GM18907 (cell line): ENCODE results near the gene EVX2.

ENCODE experiments used
- ATAC-seq: cut with Tn5 transposase; IDR thresholded peaks from one replicate; pipeline ENCODE4 v1.9.1; 2021; ENCODE audit warnings: mild to moderate bottlenecking, moderate library complexity; ENCODE audit not compliant: unreplicated experiment

Gene EVX2

DNA sequence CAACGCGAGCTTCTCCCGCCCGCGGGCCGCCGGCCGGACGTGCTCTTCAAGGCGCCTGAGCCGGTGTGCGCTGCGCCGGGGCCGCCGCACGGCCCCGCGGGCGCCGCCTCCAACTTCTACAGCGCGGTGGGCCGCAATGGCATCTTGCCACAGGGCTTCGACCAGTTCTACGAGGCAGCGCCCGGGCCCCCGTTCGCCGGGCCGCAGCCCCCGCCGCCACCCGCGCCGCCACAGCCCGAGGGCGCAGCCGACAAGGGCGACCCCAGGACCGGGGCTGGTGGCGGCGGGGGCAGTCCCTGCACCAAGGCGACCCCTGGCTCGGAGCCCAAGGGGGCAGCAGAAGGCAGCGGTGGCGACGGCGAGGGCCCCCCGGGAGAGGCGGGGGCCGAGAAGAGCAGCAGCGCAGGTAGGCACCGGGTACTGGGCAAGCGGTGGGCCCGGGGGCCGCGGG is 24.0 kb upstream of the EVX2 start:
- ATAC-seq = no peak

DNA sequence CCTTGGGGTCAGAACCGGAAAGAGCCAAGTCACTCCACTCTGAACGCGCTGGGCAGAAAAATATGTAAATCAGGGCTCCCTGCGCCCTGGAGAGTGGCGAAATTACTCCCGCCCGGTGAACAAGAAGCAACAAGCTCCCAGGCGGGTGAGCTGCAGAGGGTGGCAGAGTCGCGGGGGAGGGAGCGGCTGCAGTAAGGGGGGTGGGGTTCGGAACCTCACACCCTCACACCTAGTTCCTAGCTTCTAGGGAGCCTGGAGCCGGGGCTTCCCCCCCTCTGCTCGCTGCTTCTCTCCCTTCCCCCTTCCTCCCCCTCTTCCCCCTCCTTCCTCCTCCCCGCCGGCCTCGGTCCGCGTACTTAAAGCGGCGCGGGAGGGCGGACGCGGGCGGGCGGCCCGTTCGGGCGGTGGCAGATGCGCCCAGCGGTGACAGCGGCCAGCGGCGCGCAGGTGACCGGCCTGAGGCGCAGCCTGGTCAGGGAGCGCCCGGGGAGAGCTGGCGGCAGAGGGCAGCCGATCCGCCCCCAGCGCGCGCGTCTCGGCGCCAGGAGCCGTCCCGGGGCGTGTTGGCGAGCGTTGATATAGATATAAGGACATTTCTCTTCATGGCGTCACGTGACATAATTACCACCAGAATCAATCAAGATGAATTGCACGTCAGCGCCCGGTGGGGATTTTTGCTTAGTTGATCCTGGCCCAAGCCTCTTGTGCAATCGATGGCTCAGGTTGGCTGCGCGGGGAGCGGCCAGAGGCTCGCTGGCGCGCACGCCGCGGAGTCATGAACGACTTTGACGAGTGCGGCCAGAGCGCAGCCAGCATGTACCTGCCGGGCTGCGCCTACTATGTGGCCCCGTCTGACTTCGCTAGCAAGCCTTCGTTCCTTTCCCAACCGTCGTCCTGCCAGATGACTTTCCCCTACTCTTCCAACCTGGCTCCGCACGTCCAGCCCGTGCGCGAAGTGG is 23.1 kb upstream of the EVX2 start, which contains the start of gene HOXD11:
Gene HOXD11, plus strand, starts transcription at position 700 of the 959 bp plus-strand sequence. Its CDS starts 76 bp downstream, at position 776.
- no peak for ATAC-seq

DNA sequence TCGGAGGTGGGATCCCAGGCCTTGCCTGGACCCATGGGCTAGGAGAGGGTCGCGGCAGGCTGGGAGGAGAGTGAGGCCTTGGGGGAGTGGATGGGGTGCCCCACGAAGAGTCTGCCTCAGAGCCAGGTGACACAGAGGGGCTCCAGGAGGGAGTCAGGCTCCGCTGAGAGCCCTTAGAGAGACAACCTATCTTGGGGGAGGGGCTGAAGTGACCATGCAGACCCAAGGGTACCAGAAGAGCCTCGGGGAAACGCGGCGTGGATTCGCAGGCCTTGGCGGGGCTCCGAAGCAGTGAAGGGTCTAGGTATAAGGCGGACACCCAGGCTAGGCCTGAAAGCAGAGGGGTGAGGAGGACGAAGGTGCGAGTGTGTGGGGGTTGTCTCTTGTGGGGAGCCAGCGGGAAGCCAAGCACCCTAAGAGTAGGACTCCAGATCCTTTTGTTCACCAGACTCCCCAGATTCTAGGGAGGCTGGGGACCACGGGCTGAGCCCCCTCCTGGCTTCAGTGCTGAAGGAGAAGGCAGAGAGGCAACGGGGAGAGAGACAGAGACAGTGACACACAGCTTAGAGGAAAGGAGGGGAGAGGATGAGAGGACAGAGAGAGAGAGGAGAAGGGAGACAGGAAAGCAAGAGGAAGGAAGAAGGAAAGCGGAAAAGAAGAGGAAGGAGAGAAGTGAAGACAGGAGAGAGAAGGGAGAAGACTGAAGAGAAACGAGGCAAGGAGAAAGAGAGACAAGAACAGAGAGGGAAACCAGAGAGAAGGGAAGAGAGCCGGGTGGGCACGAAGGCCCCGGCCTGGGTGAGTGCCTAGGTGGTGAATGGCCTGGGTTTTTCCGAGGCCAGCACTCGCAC is 22.2 kb upstream of the EVX2 start:
- no peak for ATAC-seq

DNA sequence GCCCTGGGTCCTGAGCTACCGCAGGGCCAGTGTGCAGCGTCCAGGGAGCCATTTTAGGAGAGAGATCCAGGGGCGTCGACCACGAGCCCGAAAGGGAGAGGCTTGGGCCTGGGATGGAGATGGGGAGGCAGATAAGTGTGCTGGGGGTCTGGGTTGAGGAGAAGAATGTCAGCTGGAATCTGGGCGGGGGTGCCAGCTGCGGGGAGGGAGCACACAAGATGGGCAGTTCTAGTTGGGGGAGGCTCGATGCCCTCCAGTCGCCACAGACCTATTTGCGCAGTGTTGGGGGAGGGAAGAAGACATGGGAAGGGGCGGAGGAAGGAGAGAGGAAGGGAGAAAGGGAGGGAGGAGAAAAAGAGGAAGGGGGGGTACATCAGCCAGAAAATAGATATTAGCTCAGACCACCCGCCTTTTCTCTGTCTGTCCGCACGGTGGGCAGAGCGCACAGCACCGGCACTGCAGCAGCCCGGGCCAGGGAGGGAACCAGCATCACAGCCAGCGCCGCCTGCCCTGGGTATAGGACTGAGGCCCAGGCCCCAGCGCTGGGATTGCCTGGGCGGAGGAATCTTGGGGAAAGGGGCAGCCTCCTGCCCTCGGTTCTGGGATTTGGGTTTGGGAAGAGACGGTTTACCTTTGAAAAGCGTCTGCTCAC is 21.4 kb upstream of the EVX2 start:
- ATAC-seq = no peak

DNA sequence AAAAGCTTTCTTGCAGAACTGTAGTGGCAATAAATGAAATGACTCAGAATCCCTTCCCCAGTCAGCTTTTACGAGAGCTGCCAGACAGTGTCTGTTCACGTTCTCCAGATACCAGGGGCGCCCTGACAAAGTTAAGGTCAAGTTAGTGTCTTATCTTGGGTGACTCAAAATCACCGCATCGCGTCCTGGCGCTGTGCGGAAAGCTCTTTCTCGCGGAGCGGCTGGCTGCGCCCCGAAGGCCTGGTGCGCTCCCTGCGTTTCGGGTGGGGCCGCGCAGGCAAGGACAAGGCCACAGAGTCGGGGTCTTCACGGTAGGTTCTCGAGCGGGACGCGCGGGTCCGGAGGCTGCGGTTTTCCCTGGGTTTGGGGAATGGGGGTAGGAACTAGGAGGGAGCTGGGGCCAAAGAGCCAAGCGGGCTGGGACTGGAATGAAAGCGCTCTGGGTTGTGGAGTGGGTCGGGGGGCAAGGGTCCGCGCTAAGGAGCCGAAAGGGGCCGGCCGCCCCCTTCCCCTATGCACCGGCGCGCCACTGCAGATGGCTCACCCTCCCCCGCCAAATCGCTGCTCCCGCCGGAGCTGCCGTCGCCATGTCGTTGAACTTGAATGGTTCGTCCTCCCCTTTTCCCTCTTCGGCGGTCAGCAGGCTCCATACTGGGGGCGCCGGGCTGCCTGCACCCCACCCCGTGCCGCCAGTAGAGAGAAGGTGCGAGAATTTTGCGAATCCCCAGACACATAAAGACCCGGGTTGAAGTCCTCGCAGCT is 20.7 kb upstream of the EVX2 start:
- no peak for ATAC-seq

DNA sequence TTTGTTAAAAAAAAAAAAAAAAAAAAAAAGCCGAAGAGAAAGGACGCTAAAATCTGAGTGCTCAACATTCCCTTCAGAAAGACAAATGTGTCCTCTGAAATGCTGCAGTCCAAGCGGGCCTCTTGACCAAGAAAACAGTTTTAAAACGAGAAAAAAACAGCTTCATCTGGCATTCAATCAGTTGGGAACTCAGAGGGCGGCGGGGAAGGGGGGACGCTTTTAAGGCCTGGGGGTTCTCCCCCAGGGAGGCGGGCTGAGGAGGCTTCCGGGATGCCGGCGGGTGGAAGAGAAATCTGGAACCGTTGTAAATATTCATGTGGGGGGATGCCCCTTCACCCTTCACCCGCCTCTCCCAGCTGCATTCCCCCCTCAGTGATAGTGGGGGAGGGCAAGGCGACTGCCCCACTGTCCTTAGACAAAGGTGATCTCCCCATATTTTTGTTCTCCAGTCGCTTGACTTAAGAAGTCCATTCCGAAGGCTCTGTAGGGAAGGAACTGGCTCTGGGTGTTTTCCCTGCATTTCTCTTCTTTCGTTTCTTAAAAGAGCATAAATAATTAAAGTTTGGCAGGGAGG is 20.1 kb upstream of the EVX2 start:
- no peak for ATAC-seq

DNA sequence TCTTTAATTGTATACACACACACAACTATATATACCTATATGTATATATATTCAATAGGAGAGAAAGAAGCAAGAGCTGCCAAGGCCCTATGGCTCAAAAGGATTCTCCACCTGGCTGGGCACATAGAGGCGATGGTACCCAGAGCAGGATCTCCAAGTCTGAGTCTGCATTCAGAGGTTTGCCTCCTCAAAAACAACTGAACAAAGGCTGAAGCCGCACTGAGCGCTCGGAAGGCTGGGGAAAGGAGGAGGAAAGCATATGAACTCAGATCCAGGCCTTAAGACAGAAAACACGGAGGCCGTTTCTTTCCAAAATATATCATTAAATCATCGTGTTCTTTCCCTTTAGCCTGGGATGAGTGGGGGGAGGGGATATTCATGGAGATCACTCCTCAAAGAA is 19.4 kb upstream of the EVX2 start:
- ATAC-seq = no peak

DNA sequence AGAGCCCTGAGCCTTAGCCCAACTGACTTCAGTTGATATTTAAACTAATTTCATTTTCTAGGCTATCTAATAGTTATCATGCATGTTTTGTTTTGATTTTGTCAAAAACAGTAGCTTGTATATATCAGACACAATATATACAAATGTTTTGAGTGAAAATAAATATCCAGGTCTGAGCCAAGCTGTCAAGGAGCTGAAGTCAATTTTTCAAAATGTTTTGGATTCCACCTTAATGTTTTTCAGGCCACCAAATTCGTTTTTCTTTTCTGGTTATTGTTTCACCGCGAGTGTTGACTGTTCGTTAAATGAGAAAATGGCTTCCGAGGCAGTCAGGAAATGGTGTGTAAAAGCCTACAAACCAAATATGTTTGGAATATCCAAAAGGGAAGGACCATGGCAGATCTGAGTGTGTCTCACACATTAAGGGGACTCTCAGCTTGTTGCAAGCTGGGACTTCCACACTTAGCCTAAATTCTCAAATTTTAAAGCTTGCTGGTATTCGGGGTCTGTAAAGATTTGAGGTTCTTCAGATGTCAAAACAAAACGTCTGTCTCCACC is 18.6 kb upstream of the EVX2 start:
- no peak for ATAC-seq

DNA sequence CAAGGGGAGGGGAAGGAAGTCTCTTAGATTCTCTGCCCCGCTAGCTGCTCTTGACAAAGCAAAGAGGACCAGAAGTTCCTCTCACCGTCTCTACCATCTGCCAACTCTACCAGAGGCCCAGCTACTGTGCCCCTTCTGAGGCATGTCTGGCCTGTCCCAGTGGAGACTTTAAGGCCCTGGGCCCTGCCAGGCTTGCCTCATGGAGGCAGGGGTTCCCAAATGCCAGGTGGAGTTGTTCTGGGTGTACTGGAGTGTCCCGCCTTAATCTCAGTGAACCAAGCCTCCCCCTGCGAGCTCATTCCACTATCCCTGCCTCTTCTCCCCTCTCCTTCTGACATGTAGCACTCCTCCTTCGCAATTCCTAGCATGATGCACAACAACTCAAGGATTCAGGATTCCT is 18.1 kb upstream of the EVX2 start:
- no peak for ATAC-seq

DNA sequence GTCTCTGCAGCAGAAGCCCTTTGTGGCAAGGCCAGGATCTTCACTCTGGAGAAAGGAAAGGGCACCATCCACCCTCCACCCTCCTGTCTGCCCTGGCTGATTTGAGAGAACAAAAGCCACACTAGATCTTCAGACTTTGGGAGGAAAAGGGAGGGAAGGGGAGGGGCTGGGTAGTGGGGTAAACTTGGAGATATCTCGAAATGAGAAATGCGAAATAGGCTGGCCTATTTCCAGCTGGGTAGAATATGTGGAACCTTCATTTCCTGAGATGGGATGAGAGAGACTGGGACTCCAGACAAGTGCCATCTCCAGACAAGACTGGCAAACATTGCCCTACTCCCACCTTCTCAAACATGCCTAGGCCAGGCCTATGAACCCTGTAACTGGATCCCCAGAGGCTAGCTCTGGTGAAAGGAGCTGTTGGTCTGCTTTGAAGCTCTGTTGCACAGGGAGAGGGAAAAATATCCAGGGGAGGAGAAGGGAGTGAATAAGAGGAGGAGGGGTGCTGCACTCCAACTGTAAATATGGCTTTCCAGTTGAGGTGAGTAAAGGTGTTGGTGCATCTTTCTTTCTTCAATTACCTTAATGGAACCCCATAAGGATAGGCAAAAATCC is 17.6 kb upstream of the EVX2 start:
- no peak for ATAC-seq

DNA sequence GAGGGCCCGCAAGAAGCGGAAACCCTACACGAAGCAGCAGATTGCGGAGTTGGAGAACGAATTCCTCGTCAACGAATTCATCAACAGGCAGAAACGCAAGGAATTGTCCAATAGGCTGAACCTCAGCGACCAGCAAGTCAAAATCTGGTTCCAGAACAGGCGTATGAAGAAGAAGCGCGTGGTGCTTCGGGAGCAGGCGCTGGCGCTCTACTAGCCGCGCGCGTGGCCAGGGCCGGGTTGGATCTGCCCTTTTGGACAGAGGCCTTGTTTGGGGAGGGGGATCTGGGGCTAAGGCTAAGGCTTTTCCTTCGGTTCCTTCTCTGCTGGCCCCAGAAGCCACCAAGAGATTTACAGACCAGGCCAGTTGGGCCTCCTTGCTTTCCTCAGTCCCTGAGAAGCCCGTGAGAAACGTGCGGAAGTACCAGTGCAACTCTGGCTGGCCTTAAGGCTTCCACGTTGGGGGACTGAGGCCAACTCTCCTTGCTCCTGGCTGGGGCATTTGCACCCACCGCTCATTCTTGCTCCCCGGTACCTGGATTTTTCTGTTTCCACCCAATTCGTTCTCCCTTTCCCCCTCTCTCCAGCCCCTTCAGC is 16.9 kb upstream of the EVX2 start:
- ATAC-seq = no peak

DNA sequence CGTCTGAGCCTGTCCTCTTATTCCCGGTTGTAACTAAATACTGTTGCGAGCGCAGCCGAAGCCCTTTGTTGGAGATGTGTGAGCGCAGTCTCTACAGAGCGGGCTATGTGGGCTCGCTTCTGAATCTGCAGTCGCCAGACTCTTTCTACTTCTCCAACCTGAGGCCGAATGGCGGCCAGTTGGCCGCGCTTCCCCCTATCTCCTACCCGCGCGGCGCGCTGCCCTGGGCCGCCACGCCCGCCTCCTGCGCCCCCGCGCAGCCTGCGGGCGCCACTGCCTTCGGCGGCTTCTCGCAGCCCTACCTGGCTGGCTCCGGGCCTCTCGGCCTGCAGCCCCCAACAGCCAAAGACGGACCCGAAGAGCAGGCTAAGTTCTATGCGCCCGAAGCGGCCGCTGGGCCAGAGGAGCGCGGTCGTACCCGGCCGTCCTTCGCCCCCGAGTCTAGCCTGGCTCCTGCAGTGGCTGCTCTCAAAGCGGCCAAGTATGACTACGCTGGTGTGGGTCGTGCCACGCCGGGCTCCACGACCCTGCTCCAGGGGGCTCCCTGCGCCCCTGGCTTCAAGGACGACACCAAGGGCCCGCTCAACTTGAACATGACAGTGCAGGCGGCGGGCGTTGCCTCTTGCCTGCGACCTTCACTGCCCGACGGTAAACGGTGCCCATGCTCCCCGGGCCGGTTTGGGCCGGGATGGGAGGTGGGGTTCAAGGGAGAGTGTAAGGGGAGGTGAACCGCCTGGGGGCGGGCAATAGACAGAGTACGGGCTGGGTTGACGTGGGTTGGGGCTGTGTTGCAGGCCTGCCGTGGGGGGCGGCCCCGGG is 16.2 kb upstream of the EVX2 start, which contains the start of gene HOXD12:
Gene HOXD12, plus strand, starts transcription at position 68 of the 819 bp plus-strand sequence. Its CDS starts 7 bp downstream, at position 75.
- ATAC-seq = no peak

DNA sequence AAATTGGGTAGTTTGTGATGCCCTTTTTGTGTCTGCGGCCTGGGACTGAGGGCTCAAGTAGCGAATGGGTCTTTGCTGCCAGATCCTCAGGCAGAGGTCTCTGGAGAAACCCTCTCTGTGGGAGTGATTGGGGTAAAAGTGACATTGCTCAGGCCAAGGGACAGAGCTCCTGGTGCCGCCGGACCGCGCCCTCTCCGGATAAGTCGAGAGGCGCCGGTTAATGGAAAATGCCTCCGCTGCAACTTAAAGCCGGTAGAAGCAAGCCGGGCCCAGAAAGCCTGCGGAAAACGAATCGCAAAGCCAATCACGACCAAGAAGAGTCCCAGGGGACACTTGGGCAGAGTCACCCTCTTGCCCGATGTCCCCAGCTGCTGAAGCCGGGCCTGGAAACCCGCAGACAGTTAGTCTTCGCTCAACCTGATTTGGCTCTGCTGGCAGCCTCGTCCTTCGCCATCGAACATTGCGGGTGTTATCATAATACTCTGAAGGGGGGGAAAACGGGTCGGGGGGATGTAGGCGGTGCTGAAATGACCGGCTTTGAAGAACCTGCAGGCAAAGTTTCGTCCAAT is 15.5 kb upstream of the EVX2 start:
- ATAC-seq = no peak

DNA sequence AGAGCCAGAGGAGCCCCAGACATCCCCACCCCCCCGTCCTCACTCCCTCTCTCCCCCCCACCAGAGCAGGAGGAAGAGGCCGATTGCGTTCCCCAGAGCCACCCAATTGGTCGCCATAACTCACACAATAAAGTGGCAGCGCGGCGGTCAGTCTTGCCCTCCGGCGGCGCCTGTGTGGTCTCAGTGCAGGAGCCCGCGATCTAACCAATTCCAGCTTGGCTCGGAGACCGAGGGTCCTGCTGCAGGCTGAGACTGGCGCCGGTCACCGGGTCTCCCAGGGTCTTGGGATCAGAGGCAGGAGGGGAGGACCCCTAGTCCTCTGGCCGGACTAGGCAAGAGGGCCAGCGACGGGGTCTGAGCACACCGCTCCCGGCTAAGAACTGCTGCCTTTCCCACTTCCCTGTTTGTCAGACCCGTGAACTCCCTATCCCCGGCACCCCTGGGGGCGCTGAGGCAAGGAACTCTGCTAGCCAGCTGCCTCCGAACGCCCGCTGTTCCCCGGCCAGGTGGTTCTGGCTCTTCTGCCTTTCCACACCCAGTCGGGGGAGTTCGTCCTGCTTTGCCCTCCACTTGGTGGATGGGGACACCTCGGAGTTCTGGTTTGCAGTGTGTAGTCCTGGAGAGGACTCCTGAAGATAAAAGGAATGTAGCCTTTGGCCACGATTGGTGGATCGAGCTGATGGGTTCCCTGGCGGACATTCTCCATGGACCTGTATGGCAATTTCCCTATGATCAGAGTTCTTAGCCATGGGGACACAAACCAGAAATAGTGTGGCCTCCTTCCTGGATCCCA is 14.8 kb upstream of the EVX2 start:
- ATAC-seq = no peak

DNA sequence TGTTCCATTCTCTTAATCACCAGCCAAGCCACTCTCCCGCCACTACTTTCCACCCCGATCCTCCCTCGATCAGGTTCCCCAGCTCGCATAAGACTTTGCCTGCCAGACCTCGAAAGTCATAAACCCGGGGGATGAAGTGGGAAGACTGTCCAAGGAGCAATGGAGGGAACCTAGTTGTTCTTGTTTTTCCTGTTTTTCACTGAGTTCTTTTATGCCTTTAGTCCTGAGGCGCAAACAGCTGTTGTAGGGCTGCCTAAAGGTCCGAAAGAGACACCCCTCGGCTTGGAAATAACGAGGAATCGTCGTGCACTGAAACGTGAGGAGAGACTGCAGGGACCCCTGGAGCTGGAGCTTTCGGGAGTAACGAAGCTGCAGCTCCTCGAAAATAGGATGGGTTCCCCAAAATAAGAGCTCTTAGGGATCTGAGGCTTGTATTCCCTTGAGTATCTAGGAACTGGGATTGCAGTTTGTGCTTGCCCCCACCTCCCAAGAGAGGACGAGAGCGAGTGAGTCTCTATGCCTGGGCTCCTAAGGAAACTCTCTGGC is 14.1 kb upstream of the EVX2 start:
- no peak for ATAC-seq

DNA sequence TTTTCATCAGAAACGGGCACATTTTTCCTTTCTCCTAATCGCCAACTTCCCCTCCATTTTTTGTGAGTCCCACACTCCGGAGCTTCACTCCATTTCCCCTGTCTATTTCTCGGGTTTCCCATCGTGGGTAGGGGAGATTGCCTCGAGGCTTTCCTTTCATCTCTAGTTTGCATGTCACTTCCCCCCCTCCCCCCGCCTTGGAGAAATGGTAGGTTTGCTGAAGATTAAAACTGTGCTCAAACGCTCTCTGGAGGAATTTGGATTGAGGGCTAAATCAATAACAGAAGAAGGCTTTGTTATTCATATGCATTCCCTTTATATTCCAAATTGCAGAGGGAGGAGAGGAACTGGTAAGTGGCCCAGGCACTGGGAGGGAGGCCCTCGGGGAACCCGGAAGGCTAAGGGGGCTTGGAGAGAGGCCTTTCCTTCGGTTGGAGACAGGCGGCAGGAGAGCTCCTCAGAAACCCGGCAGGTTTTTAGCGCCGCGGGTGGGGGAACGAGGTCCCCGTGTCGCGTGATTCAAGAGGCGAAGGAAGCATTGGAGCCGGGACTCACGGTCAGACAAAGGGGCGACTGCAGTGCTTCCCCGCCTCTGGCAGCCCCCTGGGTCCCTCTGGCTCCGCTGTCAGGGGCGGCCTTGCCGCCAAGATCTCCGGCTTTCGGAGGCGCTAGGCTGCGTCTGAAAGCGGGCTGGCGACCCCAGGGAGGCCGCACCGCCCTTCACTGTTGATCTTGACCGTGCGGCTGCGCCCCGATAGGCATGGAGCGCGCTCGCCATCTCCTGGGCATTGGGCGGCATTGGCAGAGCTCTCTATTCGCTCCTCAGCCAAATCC is 13.4 kb upstream of the EVX2 start:
- peak; percentile 93 for ATAC-seq
